ENCODE results near the gene DOLPP1. TPM values are rescaled to one million over a fixed set of nuclear protein-coding genes. Genes with fewer than 3 reads are reported as not detected.
"Not testable (repeated sequence)": the region's sequence is repeated elsewhere in the genome, so short reads cannot be mapped to it uniquely, and the experiment has no call there.

DOLPP1 gene
- polyA plus RNA-seq, 1 of the 3 experiments (the other 2 are of a cell fraction) = 19.9 TPM

DNA sequence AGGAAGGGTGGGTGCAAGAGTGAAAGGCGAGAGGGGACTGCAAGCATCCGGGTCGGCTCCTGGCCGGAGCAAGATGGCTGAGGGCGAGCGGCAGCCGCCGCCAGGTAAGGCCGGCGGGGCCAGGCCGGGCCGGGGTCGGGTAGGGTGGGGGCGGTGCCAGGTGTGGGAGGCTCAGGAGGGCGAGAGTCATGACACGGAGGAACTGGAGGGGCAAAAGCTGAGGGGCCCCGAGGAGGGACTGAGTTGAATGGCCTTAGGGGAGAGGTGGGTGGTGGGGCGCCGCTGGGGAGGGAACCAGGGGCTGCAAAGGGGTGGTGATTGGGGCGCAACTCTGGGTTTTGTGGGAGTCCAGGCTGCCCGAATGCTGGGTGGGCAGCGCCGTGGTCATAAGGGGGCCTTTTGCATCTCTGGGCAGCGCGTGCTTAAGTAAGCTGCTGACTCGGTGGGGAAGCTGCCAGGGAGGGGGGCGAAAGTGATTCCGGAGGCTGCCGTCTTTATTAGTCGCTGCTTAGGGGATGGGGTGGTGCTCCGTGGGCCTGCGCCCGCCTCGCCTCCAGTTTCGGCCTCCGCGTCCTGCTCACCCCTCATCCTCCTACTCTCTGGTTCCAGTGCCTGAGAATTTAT is 30.7 kb downstream of the DOLPP1 start:
- Histone ChIP-seq H4K20me1 (ENCODE audit: insufficient read depth) (no peaks in the 10 kb centered on the region), H3K27me3 (ENCODE audit: insufficient read depth) (no peaks in the 10 kb centered on the region), H3K79me2 (ENCODE audit: insufficient read depth) (peaks cover 75% of the 10 kb centered on the region), H3K27ac (ENCODE audit: low read depth in 2 of 2, low read length in 1 of 2) (peak overlapping the region; percentile 97), H3K9ac (peak overlapping the region; percentile 92), H3K9me2 (no peaks in the 10 kb centered on the region), H3F3A (replicated peaks; ENCODE audit: insufficient read depth) (peaks cover 10% of the 10 kb centered on the region), H3K36me3 (replicated peaks in 1 of 2; ENCODE audit: control insufficient read depth in 1 of 2, insufficient read depth in 2 of 2, low read length in 1 of 2) (peaks cover 0 to 5% of the 10 kb centered on the region in 2 experiments), H3K9me3 (no peaks in the 10 kb centered on the region), H3K4me2 (peak overlapping the region; percentile 100), H3K4me3 (ENCODE audit: low read depth in 2 of 2, low read length in 1 of 2) (peak overlapping the region; percentile 88 to 91), H3K4me1 (ENCODE audit: control insufficient read depth in 1 of 2, insufficient read depth in 2 of 2, low read depth in 1 of 2, low read length in 1 of 2) (peaks cover 11 to 19% of the 10 kb centered on the region in 2 experiments; a peak in 2 of 4 replicates), H2AFZ (ENCODE audit: low read depth) (peak overlapping the region; percentile 87)
- DNase-seq = peak; percentile 69
- under 1% methylated on average over 26 of the region's 37 CpGs for WGBS (ENCODE audit: low lambda C conversion rate)
- ChIA-PET CTCF (interaction anchor here (0.6 to 8.4 kb wide), 11 partner anchors 10 to 1326 kb away, joined by 3 to 52 read pairs (median 4); partner anchors contain the start of gene CDK9), POLR2A (interaction anchor here (2.0 kb wide), 1 partner anchor 20 kb away, joined by 5 read pairs; no protein-coding TSS in a partner anchor)
- TF ChIP-seq, protein P1, sequence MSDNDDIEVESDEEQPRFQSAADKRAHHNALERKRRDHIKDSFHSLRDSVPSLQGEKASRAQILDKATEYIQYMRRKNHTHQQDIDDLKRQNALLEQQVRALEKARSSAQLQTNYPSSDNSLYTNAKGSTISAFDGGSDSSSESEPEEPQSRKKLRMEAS (IDR thresholded peaks at IDR 0.05; ENCODE audit: low read depth) = no peak
- TF ChIP-seq CHD2 (IDR thresholded peaks at IDR 0.05; ENCODE audit: low read length, partially characterized antibody) (no peak), YY1 (IDR thresholded peaks at IDR 0.05; ENCODE audit: low read depth) (peak; percentile 85; the same call in 1 of the 2 replicates), TCF12 (IDR thresholded peaks at IDR 0.05) (no peak), MXI1 (IDR thresholded peaks at IDR 0.05; ENCODE audit: low read depth, low read length) (0 out of 2 replicates have a peak, but pooled peaks have one; percentile 2), SIN3A (IDR thresholded peaks at IDR 0.05; ENCODE audit: borderline replicate concordance, low read depth, low read length) (peak; percentile 35; the same call in 1 of the 2 replicates)

GRCh38 chr9:129112526-129112925 is 31.6 kb downstream of the DOLPP1 start:
- 97% methylated on average over 16 of the region's 17 CpGs for WGBS (ENCODE audit: low lambda C conversion rate)
- POLR2A ChIA-PET = interaction anchor here (1.1 kb wide), 1 partner anchor 15 kb away, joined by 3 read pairs; no protein-coding TSS in a partner anchor
- not testable (repeated sequence) for DNase-seq; H4K20me1 ChIP-seq (ENCODE audit: insufficient read depth); H3K9me2 ChIP-seq; H3K9me3 ChIP-seq; H3K36me3 ChIP-seq (replicated peaks in 1 of 2; ENCODE audit: control insufficient read depth in 1 of 2, insufficient read depth in 2 of 2, low read length in 1 of 2); H2AFZ ChIP-seq (ENCODE audit: low read depth); H3K27me3 ChIP-seq (ENCODE audit: insufficient read depth)
- Histone ChIP-seq H3F3A (replicated peaks; ENCODE audit: insufficient read depth) (peaks cover 10% of the 10 kb centered on the region), H3K79me2 (ENCODE audit: insufficient read depth) (peaks cover 84% of the 10 kb centered on the region), H3K4me1 (ENCODE audit: control insufficient read depth in 1 of 2, insufficient read depth in 2 of 2, low read depth in 1 of 2, low read length in 1 of 2) (peaks cover 11 to 19% of the 10 kb centered on the region in 2 experiments; a peak in 2 of 4 replicates), H3K4me3 (ENCODE audit: low read depth in 2 of 2, low read length in 1 of 2) (peak overlapping the region; percentile 88 to 91), H3K9ac (peak overlapping the region; percentile 92), H3K27ac (ENCODE audit: low read depth in 2 of 2, low read length in 1 of 2) (peak overlapping the region in 1 of 2 experiments; percentile 97; a peak in 2 of 4 replicates), H3K4me2 (peak overlapping the region; percentile 100)
- CTCF ChIA-PET = interaction anchor here (1.1 to 8.4 kb wide), 6 partner anchors 9 to 26 kb away, joined by 3 to 52 read pairs (median 4); no protein-coding TSS in a partner anchor

- Histone ChIP-seq H3K4me3 (ENCODE audit: low read depth in 2 of 2, low read length in 1 of 2) (no peak overlapping the region), H3K36me3 (replicated peaks in 1 of 2; ENCODE audit: control insufficient read depth in 1 of 2, insufficient read depth in 2 of 2, low read length in 1 of 2) (no peaks in the 10 kb centered on the region), H3K4me2 (no peak overlapping the region; the same call in 1 of the 2 replicates), H2AFZ (ENCODE audit: low read depth) (no peak overlapping the region), H3K27me3 (ENCODE audit: insufficient read depth) (no peaks in the 10 kb centered on the region), H3K79me2 (ENCODE audit: insufficient read depth) (peaks cover 90% of the 10 kb centered on the region), H3K9ac (no peak overlapping the region), H3K4me1 (ENCODE audit: control insufficient read depth in 1 of 2, insufficient read depth in 2 of 2, low read depth in 1 of 2, low read length in 1 of 2) (peaks cover 11 to 18% of the 10 kb centered on the region in 2 experiments; a peak in 2 of 4 replicates), H3K27ac (ENCODE audit: low read depth in 2 of 2, low read length in 1 of 2) (no peak overlapping the region), H3K9me3 (no peaks in the 10 kb centered on the region), H3K9me2 (no peaks in the 10 kb centered on the region), H4K20me1 (ENCODE audit: insufficient read depth) (no peaks in the 10 kb centered on the region), H3F3A (replicated peaks; ENCODE audit: insufficient read depth) (peaks cover 10% of the 10 kb centered on the region)
- no peak for DNase-seq
- ChIA-PET CTCF (interaction anchor here (1.1 to 8.4 kb wide), 4 partner anchors 9 to 677 kb away, joined by 4 to 52 read pairs (median 4); no protein-coding TSS in a partner anchor), POLR2A (no interaction called here)
- 95% methylated on average over 17 of the region's 17 CpGs for WGBS (ENCODE audit: low lambda C conversion rate)
- TF ChIP-seq, protein P2, sequence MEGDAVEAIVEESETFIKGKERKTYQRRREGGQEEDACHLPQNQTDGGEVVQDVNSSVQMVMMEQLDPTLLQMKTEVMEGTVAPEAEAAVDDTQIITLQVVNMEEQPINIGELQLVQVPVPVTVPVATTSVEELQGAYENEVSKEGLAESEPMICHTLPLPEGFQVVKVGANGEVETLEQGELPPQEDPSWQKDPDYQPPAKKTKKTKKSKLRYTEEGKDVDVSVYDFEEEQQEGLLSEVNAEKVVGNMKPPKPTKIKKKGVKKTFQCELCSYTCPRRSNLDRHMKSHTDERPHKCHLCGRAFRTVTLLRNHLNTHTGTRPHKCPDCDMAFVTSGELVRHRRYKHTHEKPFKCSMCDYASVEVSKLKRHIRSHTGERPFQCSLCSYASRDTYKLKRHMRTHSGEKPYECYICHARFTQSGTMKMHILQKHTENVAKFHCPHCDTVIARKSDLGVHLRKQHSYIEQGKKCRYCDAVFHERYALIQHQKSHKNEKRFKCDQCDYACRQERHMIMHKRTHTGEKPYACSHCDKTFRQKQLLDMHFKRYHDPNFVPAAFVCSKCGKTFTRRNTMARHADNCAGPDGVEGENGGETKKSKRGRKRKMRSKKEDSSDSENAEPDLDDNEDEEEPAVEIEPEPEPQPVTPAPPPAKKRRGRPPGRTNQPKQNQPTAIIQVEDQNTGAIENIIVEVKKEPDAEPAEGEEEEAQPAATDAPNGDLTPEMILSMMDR (IDR thresholded peaks at IDR 0.05) = no peak
- TF ChIP-seq CHD2 (IDR thresholded peaks at IDR 0.05; ENCODE audit: low read length, partially characterized antibody) (no peak), ELF1 (IDR thresholded peaks at IDR 0.05) (no peak)
Observed at GRCh38 chr9:129113645-129114304, 32.9 kb downstream of the DOLPP1 start.

Data from SK-N-SH (cell line).